GM23248 (cell line): ENCODE data around the gene STAT4. TPM values are rescaled to one million over a fixed set of nuclear protein-coding genes. Genes with fewer than 3 reads are reported as not detected.

Experiments
- DNase-seq: peaks from one replicate; pipeline ENCODE4 v3.0.0-alpha.2; 2015
- H2AFZ ChIP-seq: fragments of 200-600 bp; sonication (generic); 2 replicates; pipeline ENCODE4 v1.6.1; 2016; ENCODE audit warnings: antibody characterized with exemption
- H3F3A ChIP-seq: fragments of 200-600 bp; sonication (generic); 2 replicates; pipeline ENCODE4 v1.6.1; 2016; ENCODE audit warnings: mild to moderate bottlenecking, antibody characterized with exemption, mixed run types; ENCODE audit not compliant: insufficient read depth
- H3K27ac ChIP-seq: fragments of 200-600 bp; sonication (generic); 2 replicates; pipeline ENCODE4 v1.5.1; 2016; ENCODE audit warnings: mild to moderate bottlenecking
- H3K27me3 ChIP-seq: fragments of 200-600 bp; sonication (generic); replicated peaks from 2 replicates; pipeline ENCODE4 v1.6.1; 2016; ENCODE audit warnings: mild to moderate bottlenecking; ENCODE audit not compliant: insufficient read depth
- H3K36me3 ChIP-seq: fragments of 200-600 bp; sonication (generic); 2 replicates; pipeline ENCODE4 v1.6.1; 2016; ENCODE audit warnings: low read depth, mild to moderate bottlenecking
- H3K4me1 ChIP-seq: fragments of 200-600 bp; sonication (generic); 2 replicates; pipeline ENCODE4 v1.6.1; 2016; ENCODE audit warnings: mild to moderate bottlenecking; ENCODE audit not compliant: insufficient read depth
- H3K4me2 ChIP-seq: fragments of 200-600 bp; sonication (generic); one replicate; pipeline ENCODE4 v1.6.1; 2016; ENCODE audit warnings: mild to moderate bottlenecking; ENCODE audit not compliant: unreplicated experiment
- H3K4me3 ChIP-seq: fragments of 200-600 bp; sonication (generic); 2 replicates; pipeline ENCODE4 v1.5.1; 2016; ENCODE audit warnings: mild to moderate bottlenecking
- H3K79me2 ChIP-seq: fragments of 200-600 bp; sonication (generic); 2 replicates; pipeline ENCODE4 v1.6.1; 2016; ENCODE audit warnings: mild to moderate bottlenecking; ENCODE audit not compliant: insufficient read depth
- H3K9ac ChIP-seq: fragments of 200-600 bp; sonication (generic); 2 replicates; pipeline ENCODE4 v1.6.1; 2016; ENCODE audit warnings: mild to moderate bottlenecking
- H3K9me2 ChIP-seq: fragments of 200-600 bp; sonication (generic); 2 replicates; pipeline ENCODE4 v1.6.1; 2016; ENCODE audit warnings: mixed run types, mild to moderate bottlenecking, moderate library complexity; ENCODE audit not compliant: insufficient read depth
- H3K9me3 ChIP-seq: fragments of 200-600 bp; sonication (generic); one replicate; pipeline ENCODE4 v1.6.1; 2017; ENCODE audit warnings: low read depth
- H4K20me1 ChIP-seq: fragments of 200-600 bp; sonication (generic); 2 replicates; pipeline ENCODE4 v1.6.0; 2016; ENCODE audit not compliant: insufficient read depth
- EZH2 ChIP-seq: fragments of 200-600 bp; sonication (generic); IDR thresholded peaks from 2 replicates; pipeline ENCODE4 v1.6.1; 2018; ENCODE audit warnings: antibody characterized with exemption, mild to moderate bottlenecking; ENCODE audit not compliant: insufficient read depth, poor library complexity, severe bottlenecking
- EZH2phosphoT487 ChIP-seq: fragments of 200-600 bp; sonication (generic); IDR thresholded peaks from 2 replicates; pipeline ENCODE4 v1.6.1; 2018; ENCODE audit warnings: antibody characterized with exemption, moderate library complexity, mild to moderate bottlenecking, low read depth; ENCODE audit not compliant: insufficient read depth
- WGBS, 2 experiments: methylation state at CpG; one replicate each; pipeline ENCODE4 v1.1.6; 2015 to 2017; ENCODE audit warnings: low lambda C conversion rate in 2 of 2, low coverage in 1 of 2; ENCODE audit errors: missing lambda C conversion rate in 2 of 2; 5-methylcytosine and 5-hydroxymethylcytosine counted together
- in situ Hi-C: fragments of 300-500 bp; cut with MboI; formaldehyde crosslinking; loops from 2 replicates; pipeline ENCODE4 v1.15.0; 2020
- polyA plus RNA-seq: library from polyadenylated mRNA; unstranded; fragments of >200 nt; fragmentation: Nextera tagmentation; extraction: Ambion mirVana; gene quantifications from 2 replicates; pipeline ENCODE4 v1.2.1, GENCODE V29; 2016
- total RNA-seq: library from RNA; depleted of rRNA; stranded (reverse); fragments of >200 nt; shearing (Covaris generic); gene quantifications from 2 replicates; pipeline ENCODE4 v1.2.3, GENCODE V29; 2014

Gene STAT4
- total and polyA plus RNA-seq, 2 experiments from 2014 or later, result 1.9 to 3.2 TPM

DNA sequence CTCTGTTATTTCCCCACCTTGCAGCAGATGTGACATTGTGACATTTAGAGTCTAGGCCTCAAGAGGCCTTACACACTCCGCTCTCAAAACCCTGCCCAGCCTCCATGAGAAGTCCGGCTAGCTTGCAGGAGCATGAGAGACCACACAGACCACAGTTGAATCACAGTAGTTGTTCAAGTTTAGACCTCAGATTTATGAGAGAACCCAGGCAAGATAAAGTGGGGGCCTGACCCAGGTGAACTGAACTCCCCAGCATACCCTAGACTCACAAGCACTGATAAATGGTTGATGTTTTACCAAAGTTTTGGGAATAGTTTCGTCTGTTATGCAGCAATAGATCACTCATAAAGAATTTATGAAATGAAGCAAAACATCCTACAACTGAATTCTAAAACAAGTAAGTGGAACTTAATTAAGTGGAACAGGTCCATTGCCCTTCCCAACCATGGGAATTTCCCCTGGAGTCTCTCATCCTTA lies 132.1 kb downstream of the STAT4 start:
- Histone ChIP-seq H3K9me2 (no peaks in the 10 kb centered on the region), H3K4me3 (no peak overlapping the region), H3K9ac (no peak overlapping the region), H3F3A (peaks cover 21% of the 10 kb centered on the region), H3K27me3 (no peaks in the 10 kb centered on the region), H3K4me1 (peaks cover 22% of the 10 kb centered on the region), H3K79me2 (peaks cover 2% of the 10 kb centered on the region), H3K27ac (no peak overlapping the region), H3K36me3 (no peaks in the 10 kb centered on the region), H2AFZ (no peak overlapping the region), H3K9me3 (no peaks in the 10 kb centered on the region), H4K20me1 (no peaks in the 10 kb centered on the region), H3K4me2 (no peak overlapping the region)
- WGBS, 2 experiments, result 87 to 92% methylated on average over 3 of the region's 3 CpGs
- in situ Hi-C loops, result no loop called here
- no peak for DNase-seq
- no peak for TF ChIP-seq EZH2
- TF ChIP-seq EZH2phosphoT487, result no peak

DNA sequence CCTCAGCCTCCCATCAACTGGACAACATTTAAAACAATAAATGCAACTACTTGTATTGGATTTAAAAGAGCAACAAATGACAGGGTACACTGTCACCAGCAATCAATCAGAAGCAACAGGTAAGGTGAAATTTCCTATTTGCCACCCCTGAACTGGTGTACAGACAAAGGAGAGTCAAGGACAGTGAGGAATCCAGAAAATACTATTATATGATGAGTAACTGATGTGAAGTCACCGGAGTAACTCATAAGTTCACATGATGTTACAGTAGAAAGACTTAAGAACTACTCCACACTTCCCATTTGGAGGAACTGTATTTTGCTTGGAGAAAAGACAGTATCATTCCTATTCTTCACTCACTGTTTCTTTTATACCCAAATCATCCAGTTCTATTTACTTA lies 132.7 kb downstream of the STAT4 start:
- Histone ChIP-seq H4K20me1 (no peaks in the 10 kb centered on the region), H3K4me2 (no peak overlapping the region), H3K9ac (no peak overlapping the region), H3K9me2 (no peaks in the 10 kb centered on the region), H3K27ac (no peak overlapping the region), H3K4me3 (no peak overlapping the region), H3K79me2 (peaks cover 9% of the 10 kb centered on the region), H3F3A (peaks cover 21% of the 10 kb centered on the region), H3K9me3 (no peaks in the 10 kb centered on the region), H3K27me3 (no peaks in the 10 kb centered on the region), H3K4me1 (peaks cover 22% of the 10 kb centered on the region), H2AFZ (no peak overlapping the region), H3K36me3 (no peaks in the 10 kb centered on the region)
- peak; percentile 51 for DNase-seq
- 77 to 86% methylated on average over 1 of the region's 1 CpG for WGBS, 2 experiments
- TF ChIP-seq EZH2phosphoT487 (no peak), EZH2 (no peak)
- in situ Hi-C loops, result no loop called here

DNA sequence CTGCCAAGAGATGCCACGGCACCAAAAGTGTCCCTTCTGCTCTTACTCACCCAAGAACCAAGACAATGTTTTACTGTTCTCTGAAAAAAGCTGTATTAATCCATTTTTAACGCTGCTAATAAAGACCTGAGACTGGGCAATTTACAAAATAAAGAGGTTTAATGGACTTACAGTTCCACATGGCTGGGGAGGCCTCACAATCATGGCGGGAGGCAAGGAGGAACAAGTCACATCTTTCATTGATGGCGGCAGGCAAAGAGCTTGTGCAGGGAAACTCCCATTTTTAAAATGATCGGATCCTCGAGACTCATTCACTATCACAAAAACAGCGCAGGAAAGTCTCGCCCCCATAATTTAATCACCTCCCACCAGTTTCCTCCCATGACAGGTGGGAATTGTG lies 135.0 kb downstream of the STAT4 start:
- no peaks in the 10 kb centered on the region for H4K20me1 ChIP-seq
- H3K9ac ChIP-seq, result no peak overlapping the region
- H3K27ac ChIP-seq, result no peak overlapping the region
- no peaks in the 10 kb centered on the region for H3K9me2 ChIP-seq
- no peaks in the 10 kb centered on the region for H3K27me3 ChIP-seq
- peaks cover 26% of the 10 kb centered on the region for H3K4me1 ChIP-seq
- WGBS, 2 experiments, result 81 to 83% methylated on average over 8 of the region's 8 CpGs
- 0 out of 2 replicates have a peak, but pooled peaks cover 4% of the 10 kb centered on the region for H3K36me3 ChIP-seq
- no peak overlapping the region for H3K4me2 ChIP-seq
- no peak overlapping the region for H3K4me3 ChIP-seq
- H3K9me3 ChIP-seq, result no peaks in the 10 kb centered on the region
- H2AFZ ChIP-seq, result no peak overlapping the region
- peaks cover 31% of the 10 kb centered on the region for H3K79me2 ChIP-seq
- H3F3A ChIP-seq, result peaks cover 14% of the 10 kb centered on the region
- no peak for DNase-seq
- TF ChIP-seq EZH2phosphoT487 (no peak), EZH2 (no peak)
- in situ Hi-C loops, result no loop called here

DNA sequence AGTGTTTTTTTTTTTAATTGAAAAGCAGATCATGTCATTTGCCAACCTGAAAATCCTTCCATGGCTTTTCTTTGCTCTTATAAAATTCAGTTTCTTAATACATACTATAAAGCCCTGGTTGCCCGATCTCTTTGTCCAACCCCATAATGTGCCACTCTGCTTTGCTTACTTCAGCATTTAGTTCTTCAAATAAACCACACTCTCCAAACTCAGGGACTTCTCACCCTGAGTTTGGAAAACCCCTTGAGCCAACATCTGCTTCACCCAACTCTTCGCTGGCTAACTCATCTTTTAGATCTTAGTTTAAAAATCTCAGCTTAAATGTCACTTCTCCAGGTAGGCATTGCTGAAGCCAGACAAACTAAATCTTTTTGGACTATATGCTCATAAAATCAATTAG lies 135.6 kb downstream of the STAT4 start:
- H2AFZ ChIP-seq, result no peak overlapping the region
- peaks cover 32% of the 10 kb centered on the region for H3K4me1 ChIP-seq
- H3K4me3 ChIP-seq, result no peak overlapping the region
- in situ Hi-C loops, result no loop called here
- H3K36me3 ChIP-seq, result peaks cover 6% of the 10 kb centered on the region; the same call in 1 of the 2 replicates
- peaks cover 13% of the 10 kb centered on the region; the same call in 1 of the 2 replicates for H3F3A ChIP-seq
- H4K20me1 ChIP-seq, result no peaks in the 10 kb centered on the region
- peak overlapping the region; percentile 90; the same call in 1 of the 2 replicates for H3K27ac ChIP-seq
- DNase-seq, result no peak
- H3K4me2 ChIP-seq, result no peak overlapping the region
- WGBS, 2 experiments, result 85 to 93% methylated on average over 2 of the region's 2 CpGs
- H3K27me3 ChIP-seq, result no peaks in the 10 kb centered on the region
- TF ChIP-seq EZH2, result no peak
- no peak for TF ChIP-seq EZH2phosphoT487
- no peak overlapping the region for H3K9ac ChIP-seq
- peaks cover 37% of the 10 kb centered on the region for H3K79me2 ChIP-seq
- no peaks in the 10 kb centered on the region for H3K9me3 ChIP-seq
- H3K9me2 ChIP-seq, result no peaks in the 10 kb centered on the region
